Esophagus squamous epithelium (tissue), 4 donors: ENCODE data around the gene KLHL8.

Source experiments
- CTCF ChIP-seq, 6 experiments: fragments of 450-650 bp in 4 of 6; fragments of 200-600 bp in 2 of 6; sonication (generic) in 2 of 6; IDR thresholded peaks; one replicate each; pipeline ENCODE4 v1.5.1; 2016 to 2019; ENCODE audit warnings: antibody characterized with exemption in 6 of 6, mild to moderate bottlenecking in 4 of 6, moderate library complexity in 4 of 6
- POLR2A ChIP-seq, 4 donors: fragments of 450-650 bp; IDR thresholded peaks; one replicate each; pipeline ENCODE4 v1.6.1; 2017; ENCODE audit warnings: antibody characterized with exemption in 4 of 4, mild to moderate bottlenecking in 4 of 4, moderate library complexity in 3 of 4

GRCh38 chr4:87179751-87180150 is 40.7 kb downstream of the KLHL8 start:
- TF ChIP-seq POLR2A (IDR thresholded peaks at IDR 0.05) (no peak), CTCF (IDR thresholded peaks at IDR 0.05) (no peak)
